HEK293 (cell line): ENCODE measurements around the gene TTC34.

Experiments used
- CTCF ChIA-PET: fragments of 350-600 bp; formaldehyde crosslinking; extraction: SDS; loops from one replicate; lab custom pipeline; 2021; ENCODE audit warnings: antibody characterized with exemption; lab: Yijun Ruan, JAX
- POLR2A ChIA-PET: fragments of 300-600 bp; formaldehyde crosslinking; extraction: SDS; loops from one replicate; lab custom pipeline; 2020; ENCODE audit warnings: antibody characterized with exemption, inconsistent platforms; lab: Yijun Ruan, JAX
- H3K27ac ChIP-seq: fragments of 200-500 bp; sonication (Bioruptor generic); 2 replicates; pipeline ENCODE4 v1.5.1; 2014; ENCODE audit warnings: low read depth, low read length, control low read depth, inconsistent platforms; ENCODE audit errors: extremely low read depth
- H3K36me3 ChIP-seq, 2 experiments: fragments of 200-500 bp in 1 of 2; sonication (Bioruptor generic) in 1 of 2; 1 replicate in 1 of 2; 2 replicates in 1 of 2; pipeline ENCODE4 v1.5.1; 2014 to 2017; ENCODE audit warnings: inconsistent platforms in 2 of 2, low read length in 2 of 2; ENCODE audit not compliant: control insufficient read depth in 2 of 2, insufficient read depth in 1 of 2
- H3K4me1 ChIP-seq: fragments of 200-500 bp; sonication (Bioruptor generic); 2 replicates; pipeline ENCODE4 v1.5.1; 2014; ENCODE audit warnings: mild to moderate bottlenecking, low read length, inconsistent platforms; ENCODE audit not compliant: control insufficient read depth, insufficient read depth
- H3K4me3 ChIP-seq: 2 replicates; pipeline ENCODE4 v1.5.1; 2011; ENCODE audit warnings: low read depth, mild to moderate bottlenecking, control low read depth, low read length, moderate library complexity
- H3K9me3 ChIP-seq: fragments of 200-500 bp; sonication (Bioruptor generic); 2 replicates; pipeline ENCODE4 v1.5.1; 2014; ENCODE audit warnings: low read depth, low read length, inconsistent platforms; ENCODE audit not compliant: control insufficient read depth, insufficient read depth
- GLI2 ChIP-seq: fragments of 450-650 bp; formaldehyde crosslinking; IDR thresholded peaks from 2 replicates; pipeline ENCODE4; 2017; ENCODE audit warnings: missing biosample characterization, missing genetic modification characterization, low read depth, borderline replicate concordance
- TRIM28 ChIP-seq: IDR thresholded peaks from 2 replicates; pipeline ENCODE4 v1.6.1; 2011; ENCODE audit warnings: low read length, control low read depth, borderline replicate concordance
- ZIC2 ChIP-seq: fragments of 450-650 bp; formaldehyde crosslinking; IDR thresholded peaks from 2 replicates; pipeline ENCODE4 v1.5.1; 2016; ENCODE audit warnings: missing biosample characterization, missing genetic modification characterization
- ZNF292 ChIP-seq: fragments of 450-650 bp; formaldehyde crosslinking; IDR thresholded peaks from 2 replicates; pipeline ENCODE4 v1.5.1; 2016; ENCODE audit warnings: low read depth, missing biosample characterization, missing genetic modification characterization, borderline replicate concordance
- ZNF341 ChIP-seq: fragments of 450-650 bp; formaldehyde crosslinking; IDR thresholded peaks from 2 replicates; pipeline ENCODE4; 2016; ENCODE audit warnings: low read depth, missing biosample characterization, missing genetic modification characterization
- ZNF549 ChIP-seq: fragments of 450-650 bp; IDR thresholded peaks from 2 replicates; pipeline ENCODE4 v1.5.1; 2018; ENCODE audit warnings: missing biosample characterization, missing genetic modification characterization, mild to moderate bottlenecking, inconsistent platforms, moderate library complexity
- ZNF560 ChIP-seq: fragments of 450-650 bp; formaldehyde crosslinking; IDR thresholded peaks from 2 replicates; pipeline ENCODE4 v1.5.1; 2017; ENCODE audit warnings: missing biosample characterization, missing genetic modification characterization, borderline replicate concordance
- ZNF600 ChIP-seq: fragments of 450-650 bp; formaldehyde crosslinking; IDR thresholded peaks from 2 replicates; pipeline ENCODE4 v1.5.1; 2016; ENCODE audit warnings: missing biosample characterization, missing genetic modification characterization
- ZNF621 ChIP-seq: fragments of 450-650 bp; formaldehyde crosslinking; IDR thresholded peaks from 2 replicates; pipeline ENCODE4 v1.5.1; 2017; ENCODE audit warnings: missing biosample characterization, missing genetic modification characterization
- TF ChIP-seq, protein P1 (sequence below): fragments of 450-650 bp; formaldehyde crosslinking; IDR thresholded peaks from 2 replicates; pipeline ENCODE4 v1.5.1; 2016; ENCODE audit warnings: missing biosample characterization, missing genetic modification characterization
- TF ChIP-seq, protein P2 (sequence below): fragments of 450-650 bp; formaldehyde crosslinking; IDR thresholded peaks from 2 replicates; pipeline ENCODE4 v1.5.1; 2016; ENCODE audit warnings: missing biosample characterization, missing genetic modification characterization
- TF ChIP-seq, protein P3 (sequence below): fragments of 450-650 bp; formaldehyde crosslinking; IDR thresholded peaks from 2 replicates; pipeline ENCODE4 v1.5.1; 2016; ENCODE audit warnings: missing biosample characterization, missing genetic modification characterization
- TF ChIP-seq, protein P4 (sequence below): fragments of 450-650 bp; formaldehyde crosslinking; IDR thresholded peaks from 2 replicates; pipeline ENCODE4 v1.5.1; 2016; ENCODE audit warnings: missing biosample characterization, missing genetic modification characterization
- TF ChIP-seq, protein P5 (sequence below): fragments of 450-650 bp; formaldehyde crosslinking; IDR thresholded peaks from 2 replicates; pipeline ENCODE4 v1.5.1; 2016; ENCODE audit warnings: missing biosample characterization, missing genetic modification characterization

The TTC34 gene

DNA sequence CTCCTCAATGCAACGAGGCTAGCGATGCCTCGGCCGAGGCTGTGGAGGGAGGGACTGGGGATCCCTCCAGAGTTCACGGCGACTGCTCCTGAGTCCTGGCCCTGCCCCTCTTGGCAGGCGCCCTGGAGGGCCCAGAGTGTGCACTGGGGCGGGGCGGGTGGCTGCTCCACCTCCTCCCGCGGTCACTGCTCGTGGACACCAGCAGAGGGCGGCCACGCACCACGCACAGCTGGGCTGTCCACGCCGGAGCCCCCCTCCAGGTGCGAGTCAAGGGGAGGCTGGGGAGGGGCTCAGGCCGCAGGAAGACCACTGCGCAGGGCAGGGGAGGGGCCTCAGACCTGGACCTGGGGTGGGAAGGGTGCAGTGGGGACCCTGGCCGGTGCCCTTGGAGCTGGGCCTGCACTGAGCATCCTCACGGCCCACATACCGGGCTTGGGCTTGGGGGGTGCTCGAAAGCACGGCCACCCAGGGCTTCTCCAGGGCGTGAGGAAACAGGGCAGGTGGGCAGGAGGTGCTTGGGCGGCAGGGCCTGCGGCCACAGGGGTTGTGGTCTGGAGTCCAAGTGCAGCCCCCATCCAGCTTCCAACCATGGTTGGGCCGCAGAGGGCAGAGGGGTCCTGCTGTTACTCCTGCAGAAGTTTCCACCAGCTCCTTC lies 20.6 kb upstream of the TTC34 start:
- Histone ChIP-seq H3K27ac (no peak overlapping the region), H3K36me3 (no peaks in the 10 kb centered on the region), H3K9me3 (no peaks in the 10 kb centered on the region), H3K4me3 (no peak overlapping the region), H3K4me1 (no peaks in the 10 kb centered on the region)
- ChIA-PET POLR2A (no interaction called here), CTCF (interaction anchor here (0.6 to 2.8 kb wide), 17 partner anchors 9 to 630 kb away, joined by 3 to 23 read pairs (median 4); no protein-coding TSS in a partner anchor)
- TF ChIP-seq ZNF621 (no peak), ZNF292 (tag by site-specific recombination) (no peak), ZNF549 (tag by site-specific recombination) (no peak), ZIC2 (tag by site-specific recombination) (peak; percentile 62), GLI2 (no peak), TRIM28 (no peak), ZNF600 (tag by site-specific recombination) (no peak), ZNF341 (tag by site-specific recombination) (peak; percentile 30; the same call in 1 of the 2 replicates), ZNF560 (no peak)
- TF ChIP-seq, protein P1, sequence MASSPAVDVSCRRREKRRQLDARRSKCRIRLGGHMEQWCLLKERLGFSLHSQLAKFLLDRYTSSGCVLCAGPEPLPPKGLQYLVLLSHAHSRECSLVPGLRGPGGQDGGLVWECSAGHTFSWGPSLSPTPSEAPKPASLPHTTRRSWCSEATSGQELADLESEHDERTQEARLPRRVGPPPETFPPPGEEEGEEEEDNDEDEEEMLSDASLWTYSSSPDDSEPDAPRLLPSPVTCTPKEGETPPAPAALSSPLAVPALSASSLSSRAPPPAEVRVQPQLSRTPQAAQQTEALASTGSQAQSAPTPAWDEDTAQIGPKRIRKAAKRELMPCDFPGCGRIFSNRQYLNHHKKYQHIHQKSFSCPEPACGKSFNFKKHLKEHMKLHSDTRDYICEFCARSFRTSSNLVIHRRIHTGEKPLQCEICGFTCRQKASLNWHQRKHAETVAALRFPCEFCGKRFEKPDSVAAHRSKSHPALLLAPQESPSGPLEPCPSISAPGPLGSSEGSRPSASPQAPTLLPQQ (tag by site-specific recombination) = no peak
- TF ChIP-seq, protein P2, sequence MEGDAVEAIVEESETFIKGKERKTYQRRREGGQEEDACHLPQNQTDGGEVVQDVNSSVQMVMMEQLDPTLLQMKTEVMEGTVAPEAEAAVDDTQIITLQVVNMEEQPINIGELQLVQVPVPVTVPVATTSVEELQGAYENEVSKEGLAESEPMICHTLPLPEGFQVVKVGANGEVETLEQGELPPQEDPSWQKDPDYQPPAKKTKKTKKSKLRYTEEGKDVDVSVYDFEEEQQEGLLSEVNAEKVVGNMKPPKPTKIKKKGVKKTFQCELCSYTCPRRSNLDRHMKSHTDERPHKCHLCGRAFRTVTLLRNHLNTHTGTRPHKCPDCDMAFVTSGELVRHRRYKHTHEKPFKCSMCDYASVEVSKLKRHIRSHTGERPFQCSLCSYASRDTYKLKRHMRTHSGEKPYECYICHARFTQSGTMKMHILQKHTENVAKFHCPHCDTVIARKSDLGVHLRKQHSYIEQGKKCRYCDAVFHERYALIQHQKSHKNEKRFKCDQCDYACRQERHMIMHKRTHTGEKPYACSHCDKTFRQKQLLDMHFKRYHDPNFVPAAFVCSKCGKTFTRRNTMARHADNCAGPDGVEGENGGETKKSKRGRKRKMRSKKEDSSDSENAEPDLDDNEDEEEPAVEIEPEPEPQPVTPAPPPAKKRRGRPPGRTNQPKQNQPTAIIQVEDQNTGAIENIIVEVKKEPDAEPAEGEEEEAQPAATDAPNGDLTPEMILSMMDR (tag by site-specific recombination) = peak; percentile 89
- TF ChIP-seq, protein P3, sequence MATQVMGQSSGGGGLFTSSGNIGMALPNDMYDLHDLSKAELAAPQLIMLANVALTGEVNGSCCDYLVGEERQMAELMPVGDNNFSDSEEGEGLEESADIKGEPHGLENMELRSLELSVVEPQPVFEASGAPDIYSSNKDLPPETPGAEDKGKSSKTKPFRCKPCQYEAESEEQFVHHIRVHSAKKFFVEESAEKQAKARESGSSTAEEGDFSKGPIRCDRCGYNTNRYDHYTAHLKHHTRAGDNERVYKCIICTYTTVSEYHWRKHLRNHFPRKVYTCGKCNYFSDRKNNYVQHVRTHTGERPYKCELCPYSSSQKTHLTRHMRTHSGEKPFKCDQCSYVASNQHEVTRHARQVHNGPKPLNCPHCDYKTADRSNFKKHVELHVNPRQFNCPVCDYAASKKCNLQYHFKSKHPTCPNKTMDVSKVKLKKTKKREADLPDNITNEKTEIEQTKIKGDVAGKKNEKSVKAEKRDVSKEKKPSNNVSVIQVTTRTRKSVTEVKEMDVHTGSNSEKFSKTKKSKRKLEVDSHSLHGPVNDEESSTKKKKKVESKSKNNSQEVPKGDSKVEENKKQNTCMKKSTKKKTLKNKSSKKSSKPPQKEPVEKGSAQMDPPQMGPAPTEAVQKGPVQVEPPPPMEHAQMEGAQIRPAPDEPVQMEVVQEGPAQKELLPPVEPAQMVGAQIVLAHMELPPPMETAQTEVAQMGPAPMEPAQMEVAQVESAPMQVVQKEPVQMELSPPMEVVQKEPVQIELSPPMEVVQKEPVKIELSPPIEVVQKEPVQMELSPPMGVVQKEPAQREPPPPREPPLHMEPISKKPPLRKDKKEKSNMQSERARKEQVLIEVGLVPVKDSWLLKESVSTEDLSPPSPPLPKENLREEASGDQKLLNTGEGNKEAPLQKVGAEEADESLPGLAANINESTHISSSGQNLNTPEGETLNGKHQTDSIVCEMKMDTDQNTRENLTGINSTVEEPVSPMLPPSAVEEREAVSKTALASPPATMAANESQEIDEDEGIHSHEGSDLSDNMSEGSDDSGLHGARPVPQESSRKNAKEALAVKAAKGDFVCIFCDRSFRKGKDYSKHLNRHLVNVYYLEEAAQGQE (tag by site-specific recombination) = no peak
- TF ChIP-seq, protein P4, sequence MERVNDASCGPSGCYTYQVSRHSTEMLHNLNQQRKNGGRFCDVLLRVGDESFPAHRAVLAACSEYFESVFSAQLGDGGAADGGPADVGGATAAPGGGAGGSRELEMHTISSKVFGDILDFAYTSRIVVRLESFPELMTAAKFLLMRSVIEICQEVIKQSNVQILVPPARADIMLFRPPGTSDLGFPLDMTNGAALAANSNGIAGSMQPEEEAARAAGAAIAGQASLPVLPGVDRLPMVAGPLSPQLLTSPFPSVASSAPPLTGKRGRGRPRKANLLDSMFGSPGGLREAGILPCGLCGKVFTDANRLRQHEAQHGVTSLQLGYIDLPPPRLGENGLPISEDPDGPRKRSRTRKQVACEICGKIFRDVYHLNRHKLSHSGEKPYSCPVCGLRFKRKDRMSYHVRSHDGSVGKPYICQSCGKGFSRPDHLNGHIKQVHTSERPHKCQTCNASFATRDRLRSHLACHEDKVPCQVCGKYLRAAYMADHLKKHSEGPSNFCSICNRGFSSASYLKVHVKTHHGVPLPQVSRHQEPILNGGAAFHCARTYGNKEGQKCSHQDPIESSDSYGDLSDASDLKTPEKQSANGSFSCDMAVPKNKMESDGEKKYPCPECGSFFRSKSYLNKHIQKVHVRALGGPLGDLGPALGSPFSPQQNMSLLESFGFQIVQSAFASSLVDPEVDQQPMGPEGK (tag by site-specific recombination) = peak; percentile 51; the same call in 1 of the 2 replicates
- TF ChIP-seq, protein P5, sequence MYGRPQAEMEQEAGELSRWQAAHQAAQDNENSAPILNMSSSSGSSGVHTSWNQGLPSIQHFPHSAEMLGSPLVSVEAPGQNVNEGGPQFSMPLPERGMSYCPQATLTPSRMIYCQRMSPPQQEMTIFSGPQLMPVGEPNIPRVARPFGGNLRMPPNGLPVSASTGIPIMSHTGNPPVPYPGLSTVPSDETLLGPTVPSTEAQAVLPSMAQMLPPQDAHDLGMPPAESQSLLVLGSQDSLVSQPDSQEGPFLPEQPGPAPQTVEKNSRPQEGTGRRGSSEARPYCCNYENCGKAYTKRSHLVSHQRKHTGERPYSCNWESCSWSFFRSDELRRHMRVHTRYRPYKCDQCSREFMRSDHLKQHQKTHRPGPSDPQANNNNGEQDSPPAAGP = peak; percentile 52; the same call in 1 of the 2 replicates
